Measurements from ENCODE around the gene TAF11L2.
"Not testable (repeated sequence)": the region's sequence is repeated elsewhere in the genome, so short reads cannot be mapped to it uniquely, and the experiment has no call there.

The TAF11L2 gene

GRCh38 chr5:17497931-17498330, at the start of gene TAF11L2:
Gene TAF11L2, plus strand, starts transcription at chr5:17498231.
- DNase-seq, result not testable (repeated sequence)

- DNase-seq, result no peak
Observed at GRCh38 chr5:17448877-17449276, 49.2 kb upstream of the TAF11L2 start.

GRCh38 chr5:17452936-17453335, 45.1 kb upstream of the TAF11L2 start:
- no peak for DNase-seq

GRCh38 chr5:17455942-17456341, 42.1 kb upstream of the TAF11L2 start:
- DNase-seq, result no peak

- no peak for DNase-seq
Observed at GRCh38 chr5:17461793-17462192, 36.2 kb upstream of the TAF11L2 start.

- no peak for DNase-seq
Observed at GRCh38 chr5:17463653-17464052, 34.4 kb upstream of the TAF11L2 start.

- DNase-seq, result no peak
Observed at GRCh38 chr5:17470064-17470463, 28.0 kb upstream of the TAF11L2 start.

- DNase-seq, result not testable (repeated sequence)
Observed at GRCh38 chr5:17475064-17475463, 23.0 kb upstream of the TAF11L2 start.

- DNase-seq, result no peak
Observed at GRCh38 chr5:17477043-17477442, 21.0 kb upstream of the TAF11L2 start.

- DNase-seq, result no peak
Observed at GRCh38 chr5:17477573-17478265, 20.3 kb upstream of the TAF11L2 start.

GRCh38 chr5:17481378-17481777, 16.7 kb upstream of the TAF11L2 start:
- no peak for DNase-seq

GRCh38 chr5:17482790-17483189, 15.2 kb upstream of the TAF11L2 start:
- no peak for DNase-seq

- not testable (repeated sequence) for DNase-seq
Observed at GRCh38 chr5:17486464-17487173, 11.4 kb upstream of the TAF11L2 start.

GRCh38 chr5:17487174-17487512, 10.9 kb upstream of the TAF11L2 start:
- no peak for DNase-seq

- DNase-seq, result not testable (repeated sequence)
Observed at GRCh38 chr5:17491257-17491656, 6.8 kb upstream of the TAF11L2 start.

GRCh38 chr5:17492770-17493169, 5.3 kb upstream of the TAF11L2 start:
- DNase-seq, result no peak

GRCh38 chr5:17497446-17497845, 585 bp upstream of the TAF11L2 start:
- DNase-seq, result no peak

GRCh38 chr5:17511775-17512325, 13.8 kb downstream of the TAF11L2 start:
- no peak for DNase-seq

- DNase-seq, result not testable (repeated sequence)
Observed at GRCh38 chr5:17517526-17517925, 19.5 kb downstream of the TAF11L2 start.

GRCh38 chr5:17518067-17518466, 20.0 kb downstream of the TAF11L2 start, which contains the start of gene TAF11L3:
Gene TAF11L3, plus strand, starts transcription at chr5:17518367.
- not testable (repeated sequence) for DNase-seq

- DNase-seq, result not testable (repeated sequence)
Observed at GRCh38 chr5:17519508-17519907, 21.5 kb downstream of the TAF11L2 start.

GRCh38 chr5:17521501-17521900, 23.5 kb downstream of the TAF11L2 start, which contains the start of gene TAF11L4:
Gene TAF11L4, plus strand, starts transcription at chr5:17521801.
- not testable (repeated sequence) for DNase-seq

- DNase-seq, result not testable (repeated sequence)
Observed at GRCh38 chr5:17524935-17525334, 26.9 kb downstream of the TAF11L2 start, which contains the start of gene TAF11L5. Gene TAF11L5, plus strand, starts transcription at chr5:17525235.

GRCh38 chr5:17526504-17526903, 28.5 kb downstream of the TAF11L2 start:
- DNase-seq, result not testable (repeated sequence)

Data from femur (tissue), 1 donor.